ENCODE data around the gene DPYSL5. TPM values are rescaled to one million over a fixed set of nuclear protein-coding genes. Genes with fewer than 3 reads are reported as not detected.

DPYSL5 gene
- total and polyA plus RNA-seq, 2 of the 8 experiments (the other 6 are each of a cell fraction or from before 2014, with no cell fraction given) = 11.9 to 16.4 TPM

- no peaks in the 10 kb centered on the region for H4K20me1 ChIP-seq (replicated peaks in 1 of 2; ENCODE audit: control insufficient read depth in 1 of 2, insufficient read depth in 2 of 2, low read length in 2 of 2)
- H3K56ac ChIP-seq (replicated peaks; ENCODE audit: insufficient read length, low read depth, low read length) = no peak overlapping the region
- H3K18ac ChIP-seq (ENCODE audit: extremely low read depth, low read length) = no peak overlapping the region
- no peaks in the 10 kb centered on the region for H3K79me2 ChIP-seq (ENCODE audit: control insufficient read depth in 1 of 2, insufficient read depth in 2 of 2, low read length in 2 of 2)
- no peak overlapping the region for H2AK5ac ChIP-seq (ENCODE audit: low read depth, low read length)
- H2BK12ac ChIP-seq (ENCODE audit: low read depth, low read length) = no peak overlapping the region
- no peaks in the 10 kb centered on the region for H3K36me3 ChIP-seq (ENCODE audit: control insufficient read depth in 2 of 4, insufficient read depth in 4 of 4, low read length in 3 of 4)
- H4K8ac ChIP-seq (ENCODE audit: extremely low read depth, insufficient read depth, low read length) = no peak overlapping the region
- H3K9me3 ChIP-seq (ENCODE audit: insufficient read depth in 2 of 2, low read depth in 1 of 2, low read length in 1 of 2) = no peaks in the 10 kb centered on the region
- no peaks in the 10 kb centered on the region for H3K79me1 ChIP-seq (ENCODE audit: low read depth, low read length)
- FAIRE-seq (no peak), DNase-seq (ENCODE audit: low read depth in 1 of 2, low spot score in 2 of 2) (no peak)
- no peak overlapping the region for H4K5ac ChIP-seq (ENCODE audit: insufficient read length, low read depth, low read length)
- no peak overlapping the region for H2BK15ac ChIP-seq (ENCODE audit: low read length)
- no peak overlapping the region for H3K4me3 ChIP-seq (ENCODE audit: extremely low read depth in 1 of 4, insufficient read depth in 2 of 4, low read depth in 3 of 4, low read length in 4 of 4)
- H2AFZ ChIP-seq (ENCODE audit: low read length) = no peak overlapping the region
- H3K14ac ChIP-seq (ENCODE audit: insufficient read length) = no peak overlapping the region
- 81% methylated on average over 3 of the region's 3 CpGs; no CpG with 5 or more reads in 1 of the 2 experiments for WGBS, 2 experiments (ENCODE audit: extremely low coverage in 1 of 2, insufficient coverage in 1 of 2, insufficient read length in 1 of 2, insufficient replicate concordance in 2 of 2, low coverage in 1 of 2, low lambda C conversion rate in 2 of 2, missing lambda C conversion rate in 1 of 2)
- H3K27ac ChIP-seq (ENCODE audit: low read depth, low read length) = no peak overlapping the region
- TF ChIP-seq CHD1 (IDR thresholded peaks at IDR 0.05; ENCODE audit: low read depth, low read length) (no peak), CHD2 (IDR thresholded peaks at IDR 0.05; ENCODE audit: low read length) (no peak), CBX5 (IDR thresholded peaks at IDR 0.05; ENCODE audit: low read depth, low read length) (no peak), CTBP2 (IDR thresholded peaks at IDR 0.05; ENCODE audit: borderline replicate concordance, insufficient read depth, insufficient read length, low read length) (no peak), BRCA1 (IDR thresholded peaks at IDR 0.05; ENCODE audit: low read depth, low read length) (no peak), TCF12 (IDR thresholded peaks at IDR 0.05; ENCODE audit: low read depth, low read length) (no peak), YY1 (IDR thresholded peaks at IDR 0.05; ENCODE audit: low read depth, low read length) (no peak), BACH1 (IDR thresholded peaks at IDR 0.05; ENCODE audit: low read length) (no peak)
- H3K4me1 ChIP-seq (replicated peaks in 1 of 4; ENCODE audit: control insufficient read depth in 3 of 4, insufficient read depth in 4 of 4, low read length in 3 of 4) = no peaks in the 10 kb centered on the region
- no peak overlapping the region for H2BK20ac ChIP-seq (ENCODE audit: low read length)
- H3K4ac ChIP-seq (replicated peaks; ENCODE audit: insufficient read length, low read depth, low read length) = no peak overlapping the region
- no peaks in the 10 kb centered on the region for H3K27me3 ChIP-seq (replicated peaks in 1 of 4; ENCODE audit: control insufficient read depth in 3 of 4, extremely low read depth in 1 of 4, insufficient read depth in 3 of 4, low read length in 3 of 4)
- no peak overlapping the region for H3K4me2 ChIP-seq (ENCODE audit: insufficient read depth in 1 of 2, low read depth in 2 of 2, low read length in 2 of 2)
- H3K9ac ChIP-seq (replicated peaks in 1 of 4; ENCODE audit: extremely low read depth in 1 of 4, low read depth in 3 of 4, low read length in 3 of 4) = no peak overlapping the region
- H4K91ac ChIP-seq (replicated peaks; ENCODE audit: insufficient read length, low read length) = no peak overlapping the region
- H2BK120ac ChIP-seq (replicated peaks; ENCODE audit: low read depth, low read length) = no peak overlapping the region
- CTCF ChIA-PET (ENCODE audit: partially characterized antibody) = interaction anchor here (0.7 to 5.9 kb wide), 13 partner anchors 11 to 137 kb away, joined by 3 to 47 read pairs (median 11); no protein-coding TSS in a partner anchor
- no peak overlapping the region for H3K23ac ChIP-seq (ENCODE audit: insufficient read length)
- POLR2A ChIA-PET (ENCODE audit: partially characterized antibody) = interaction anchor here (0.7 to 2.2 kb wide), 6 partner anchors 9 to 82 kb away, joined by 3 to 12 read pairs (median 3); partner anchors contain the start of gene MAPRE3
- no peaks in the 10 kb centered on the region; the same call in 1 of the 2 replicates for H3K23me2 ChIP-seq (ENCODE audit: low read depth, low read length)
- H2BK5ac ChIP-seq (ENCODE audit: low read depth, low read length) = no peak overlapping the region
Measured at GRCh38 chr2:26983746-26984145, 135.8 kb downstream of the DPYSL5 start.
